ENCODE results near the gene KRTAP5-6. TPM values are rescaled to one million over a fixed set of nuclear protein-coding genes. Genes with fewer than 3 reads are reported as not detected.

Gene KRTAP5-6
- total RNA-seq, 2 donors from 2014 or later = not detected

GRCh38 chr11:1731451-1732059 lies 34.6 kb downstream of the KRTAP5-6 start:
- H3K4me3 ChIP-seq = no peak overlapping the region
- no peak for ATAC-seq (ENCODE audit: insufficient number of reproducible peaks, low FRiP score, low read depth)
- peaks cover 1% of the 10 kb centered on the region for H3K9me3 ChIP-seq
- H3K27ac ChIP-seq = no peak overlapping the region
- no peaks in the 10 kb centered on the region for H3K36me3 ChIP-seq
- no peak for DNase-seq (ENCODE audit: low spot score)
- TF ChIP-seq CTCF (IDR thresholded peaks at IDR 0.05) = no peak
- no peaks in the 10 kb centered on the region for H3K4me1 ChIP-seq (ENCODE audit: control insufficient read depth in 1 of 2, low read depth in 2 of 2)
- H3K27me3 ChIP-seq (replicated peaks; ENCODE audit: insufficient read depth) = no peaks in the 10 kb centered on the region

- Histone ChIP-seq H3K36me3 (no peaks in the 10 kb centered on the region), H3K27ac (no peak overlapping the region), H3K4me3 (no peak overlapping the region), H3K4me1 (ENCODE audit: control insufficient read depth in 1 of 2, low read depth in 2 of 2) (no peaks in the 10 kb centered on the region), H3K9me3 (peaks cover 11% of the 10 kb centered on the region), H3K27me3 (replicated peaks; ENCODE audit: insufficient read depth) (no peaks in the 10 kb centered on the region)
- ATAC-seq (ENCODE audit: insufficient number of reproducible peaks, low FRiP score, low read depth) = no peak
- DNase-seq (ENCODE audit: low spot score) = no peak
- TF ChIP-seq CTCF (IDR thresholded peaks at IDR 0.05) = no peak
These were observed 35.5 kb downstream of the KRTAP5-6 start for GRCh38 chr11:1732418-1733008.

GRCh38 chr11:1733009-1733715 lies 36.2 kb downstream of the KRTAP5-6 start:
- no peak for ATAC-seq (ENCODE audit: insufficient number of reproducible peaks, low FRiP score, low read depth)
- Histone ChIP-seq H3K4me1 (ENCODE audit: control insufficient read depth in 1 of 2, low read depth in 2 of 2) (no peaks in the 10 kb centered on the region), H3K27ac (no peak overlapping the region), H3K27me3 (replicated peaks; ENCODE audit: insufficient read depth) (no peaks in the 10 kb centered on the region), H3K4me3 (no peak overlapping the region), H3K9me3 (peaks cover 11% of the 10 kb centered on the region), H3K36me3 (no peaks in the 10 kb centered on the region)
- TF ChIP-seq CTCF (IDR thresholded peaks at IDR 0.05) = no peak
- no peak for DNase-seq (ENCODE audit: low spot score)

- TF ChIP-seq CTCF (IDR thresholded peaks at IDR 0.05) = no peak
- Histone ChIP-seq H3K9me3 (peaks cover 11% of the 10 kb centered on the region), H3K36me3 (no peaks in the 10 kb centered on the region), H3K4me1 (ENCODE audit: control insufficient read depth in 1 of 2, low read depth in 2 of 2) (no peaks in the 10 kb centered on the region), H3K27ac (no peak overlapping the region), H3K27me3 (replicated peaks; ENCODE audit: insufficient read depth) (no peaks in the 10 kb centered on the region), H3K4me3 (no peak overlapping the region)
- no peak for DNase-seq (ENCODE audit: low spot score)
- no peak for ATAC-seq (ENCODE audit: insufficient number of reproducible peaks, low FRiP score, low read depth)
These were observed 37.0 kb downstream of the KRTAP5-6 start for GRCh38 chr11:1733716-1734640.
